Gastrocnemius medialis (tissue), 4 donors: ENCODE results near the gene SKAP2. TPM values are rescaled to one million over a fixed set of nuclear protein-coding genes. Genes with fewer than 3 reads are reported as not detected.

Source experiments
- ATAC-seq, 2 donors: fragments of 150-250 bp; one replicate each; pipeline ENCODE4 v1.9.1; 2016
- DNase-seq, 2 donors: peaks; one replicate each; pipeline ENCODE4 v3.0.0-alpha.2; 2019
- H3K27ac ChIP-seq, 4 donors: fragments of 200-600 bp; sonication (generic); 1 replicate in 1 of 4; 2 replicates in 3 of 4; pipeline ENCODE4 v1.5.1; 2016 to 2018; ENCODE audit warnings: mild to moderate bottlenecking in 2 of 4, moderate library complexity in 1 of 4
- H3K27me3 ChIP-seq, 3 donors: fragments of 200-600 bp; sonication (generic) in 2 of 3; 1 replicate in 1 of 3; 2 replicates in 2 of 3; pipeline versions ENCODE4 v1.5.1 to v1.6.0; 2016 to 2019; ENCODE audit warnings: mild to moderate bottlenecking in 1 of 3, moderate library complexity in 1 of 3
- H3K36me3 ChIP-seq, 2 donors: fragments of 200-600 bp; sonication (generic) in 1 of 2; one replicate each; pipeline ENCODE4 v1.5.1; 2017 to 2018
- H3K4me1 ChIP-seq, 2 donors: fragments of 200-600 bp; sonication (generic) in 1 of 2; one replicate each; pipeline ENCODE4 v1.5.1; 2016 to 2017; ENCODE audit warnings: mild to moderate bottlenecking in 2 of 2
- H3K4me3 ChIP-seq, 4 donors: fragments of 200-600 bp; sonication (generic) in 3 of 4; 1 replicate in 1 of 4; 2 replicates in 3 of 4; pipeline ENCODE4 v1.5.1; 2016 to 2019; ENCODE audit warnings: mild to moderate bottlenecking in 2 of 4
- H3K9me3 ChIP-seq, 3 donors: fragments of 200-600 bp; sonication (generic) in 2 of 3; 1 replicate in 1 of 3; 2 replicates in 2 of 3; pipeline ENCODE4 v1.5.1; 2016 to 2019
- POLR2A ChIP-seq, 2 donors: fragments of 450-650 bp; IDR thresholded peaks; one replicate each; pipeline ENCODE4 v1.6.1; 2017; ENCODE audit warnings: antibody characterized with exemption in 2 of 2, mild to moderate bottlenecking in 2 of 2, moderate library complexity in 2 of 2
- in situ Hi-C, 4 donors: fragments of 200-750 bp; cut with MboI; loops; one replicate each; pipeline versions ENCODE4 v1.15.0 to v1.8.0; 2017; ENCODE audit warnings: low sequenced_read_pairs in 4 of 4
- intact Hi-C: fragments of 100-400 bp; cut with DNase I; formaldehyde crosslinking; loops from one replicate; pipeline ENCODE4 v1.15.1; 2023; ENCODE audit warnings: low total_unique reads
- total RNA-seq, 4 donors: library from RNA; depleted of rRNA; stranded (reverse); fragments of >200 nt; gene quantifications; one replicate each; pipeline versions ENCODE4 v1.1.0 to v1.2.3, GENCODE V29; 2016
- TF ChIP-seq, protein P1 (sequence below), 5 experiments: fragments of 450-650 bp in 3 of 5; fragments of 200-600 bp in 2 of 5; sonication (generic) in 2 of 5; IDR thresholded peaks in 4 of 5; conservative IDR thresholded peaks in 1 of 5; 1 replicate in 4 of 5; 2 replicates in 1 of 5; pipeline ENCODE4 v1.5.1; 2016 to 2019; ENCODE audit warnings: antibody characterized with exemption in 5 of 5, mild to moderate bottlenecking in 3 of 5, moderate library complexity in 3 of 5

The SKAP2 gene
- total RNA-seq, 4 donors from 2014 or later: 6.1 to 23.5 (median 17.1) TPM

DNA sequence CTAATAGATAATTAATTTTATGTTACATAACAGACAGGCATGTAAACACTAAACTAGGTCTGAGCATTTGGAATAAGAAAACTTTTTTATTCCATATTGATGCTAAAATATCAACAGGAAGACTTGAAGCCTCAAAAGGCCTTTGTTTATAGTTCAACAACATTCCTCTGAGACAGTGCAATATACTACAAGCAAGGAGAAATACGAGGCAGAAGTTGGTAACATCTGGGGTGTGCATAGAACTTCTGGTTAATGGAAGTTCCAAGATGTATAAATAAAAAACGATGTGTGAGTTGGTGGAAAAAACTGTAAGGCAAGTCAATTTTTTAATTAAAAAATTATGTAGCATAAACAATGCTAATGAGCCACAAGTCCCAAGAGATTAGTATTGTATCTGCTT is 139.6 kb downstream of the SKAP2 start:
- Histone ChIP-seq H3K4me3 (no peak overlapping the region), H3K27me3 (no peaks in the 10 kb centered on the region), H3K27ac (no peak overlapping the region), H3K9me3 (no peaks in the 10 kb centered on the region), H3K4me1 (no peaks in the 10 kb centered on the region), H3K36me3 (no peaks in the 10 kb centered on the region)
- in situ Hi-C loops (loop anchor here in 1 of 4 donors (25.0 kb wide), 1 partner anchor 88 kb away; no protein-coding TSS in a partner anchor), intact Hi-C loops (no loop called here)
- DNase-seq: no peak
- ATAC-seq: no peak
- TF ChIP-seq, protein P1, sequence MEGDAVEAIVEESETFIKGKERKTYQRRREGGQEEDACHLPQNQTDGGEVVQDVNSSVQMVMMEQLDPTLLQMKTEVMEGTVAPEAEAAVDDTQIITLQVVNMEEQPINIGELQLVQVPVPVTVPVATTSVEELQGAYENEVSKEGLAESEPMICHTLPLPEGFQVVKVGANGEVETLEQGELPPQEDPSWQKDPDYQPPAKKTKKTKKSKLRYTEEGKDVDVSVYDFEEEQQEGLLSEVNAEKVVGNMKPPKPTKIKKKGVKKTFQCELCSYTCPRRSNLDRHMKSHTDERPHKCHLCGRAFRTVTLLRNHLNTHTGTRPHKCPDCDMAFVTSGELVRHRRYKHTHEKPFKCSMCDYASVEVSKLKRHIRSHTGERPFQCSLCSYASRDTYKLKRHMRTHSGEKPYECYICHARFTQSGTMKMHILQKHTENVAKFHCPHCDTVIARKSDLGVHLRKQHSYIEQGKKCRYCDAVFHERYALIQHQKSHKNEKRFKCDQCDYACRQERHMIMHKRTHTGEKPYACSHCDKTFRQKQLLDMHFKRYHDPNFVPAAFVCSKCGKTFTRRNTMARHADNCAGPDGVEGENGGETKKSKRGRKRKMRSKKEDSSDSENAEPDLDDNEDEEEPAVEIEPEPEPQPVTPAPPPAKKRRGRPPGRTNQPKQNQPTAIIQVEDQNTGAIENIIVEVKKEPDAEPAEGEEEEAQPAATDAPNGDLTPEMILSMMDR (IDR thresholded peaks at IDR 0.05 in 4 of 5, conservative IDR thresholded peaks at IDR 0.05 in 1 of 5): no peak
- no peak for TF ChIP-seq POLR2A (IDR thresholded peaks at IDR 0.05)

DNA sequence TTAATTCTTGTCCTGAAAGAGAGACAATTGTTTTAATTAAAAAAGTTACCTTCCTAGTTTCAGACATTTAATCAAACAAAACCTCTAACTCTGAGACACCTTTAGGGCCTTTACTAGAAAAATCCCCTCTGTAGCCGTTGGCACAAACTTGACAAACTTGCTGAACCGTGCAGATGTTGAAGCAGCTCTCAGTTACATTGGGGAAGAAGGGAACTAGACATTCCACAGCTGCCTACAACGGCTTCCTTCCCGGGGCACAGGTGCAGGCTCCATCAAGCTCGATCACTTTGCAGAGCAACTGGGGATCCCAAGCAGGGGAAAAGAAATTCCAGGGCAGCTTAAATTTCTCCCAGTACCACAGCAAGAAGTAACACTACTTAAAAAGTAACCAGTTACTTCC is 141.3 kb downstream of the SKAP2 start:
- H3K9me3 ChIP-seq: no peaks in the 10 kb centered on the region
- TF ChIP-seq, protein P1 (IDR thresholded peaks at IDR 0.05 in 4 of 5, conservative IDR thresholded peaks at IDR 0.05 in 1 of 5): no peak
- TF ChIP-seq POLR2A (IDR thresholded peaks at IDR 0.05): no peak
- no peak overlapping the region for H3K27ac ChIP-seq

DNA sequence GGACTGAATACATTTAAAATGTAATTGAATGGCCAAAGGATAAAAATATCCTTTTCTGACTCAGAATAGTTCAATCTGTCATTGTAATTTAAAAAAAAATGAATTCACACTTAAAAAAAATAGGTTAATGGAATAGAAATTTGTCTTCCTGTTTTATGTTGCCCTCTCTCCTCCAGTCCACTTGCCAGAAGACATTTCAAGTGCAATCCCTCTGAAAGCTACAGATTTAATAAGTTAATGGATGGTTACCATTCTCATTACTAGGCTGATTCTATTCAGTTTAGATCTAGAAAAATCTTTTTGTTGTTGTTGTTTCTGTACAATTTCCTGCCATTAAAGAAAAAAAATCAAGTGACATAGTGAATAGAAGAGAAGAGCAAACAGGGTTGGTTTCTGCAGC is 142.9 kb downstream of the SKAP2 start:
- in situ Hi-C loops (loop anchor here in 1 of 4 donors (25.0 kb wide), 1 partner anchor 91 kb away; no protein-coding TSS in a partner anchor), intact Hi-C loops (no loop called here)
- Histone ChIP-seq H3K4me3 (no peak overlapping the region), H3K36me3 (no peaks in the 10 kb centered on the region), H3K9me3 (no peaks in the 10 kb centered on the region), H3K27ac (no peak overlapping the region), H3K27me3 (no peaks in the 10 kb centered on the region), H3K4me1 (no peaks in the 10 kb centered on the region)
- no peak for TF ChIP-seq POLR2A (IDR thresholded peaks at IDR 0.05)
- TF ChIP-seq, protein P1 (IDR thresholded peaks at IDR 0.05 in 4 of 5, conservative IDR thresholded peaks at IDR 0.05 in 1 of 5): no peak
- DNase-seq (no peak), ATAC-seq (no peak)

More for the DNA sequence above, 141.3 kb downstream of the SKAP2 start:
- intact Hi-C loops (no loop called here), in situ Hi-C loops (loop anchor here in 1 of 4 donors (25.0 kb wide), 1 partner anchor 89 kb away; no protein-coding TSS in a partner anchor)
- Histone ChIP-seq H3K4me3 (no peak overlapping the region), H3K27me3 (no peaks in the 10 kb centered on the region), H3K36me3 (no peaks in the 10 kb centered on the region), H3K4me1 (no peaks in the 10 kb centered on the region)
- no peak for DNase-seq
- no peak for ATAC-seq

DNA sequence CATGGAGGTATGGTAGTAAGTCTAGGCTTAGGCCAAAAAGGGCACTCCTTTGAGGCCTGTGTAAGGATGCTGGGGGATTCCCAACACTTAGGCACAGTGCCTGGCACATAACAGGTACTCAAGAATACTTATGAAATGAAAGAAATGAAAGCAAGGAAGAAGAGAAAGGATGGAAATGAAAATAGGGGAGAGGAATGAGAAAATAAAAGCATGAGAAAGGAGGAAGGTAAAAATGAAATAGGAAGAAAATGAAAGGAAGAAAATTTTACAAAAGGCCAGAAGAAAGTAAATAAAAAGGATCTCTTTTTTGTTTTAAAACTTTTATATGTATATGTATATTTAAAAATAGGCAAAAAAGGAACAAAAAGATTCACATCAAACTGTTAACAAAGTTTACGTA is 146.3 kb downstream of the SKAP2 start:
- no peak overlapping the region for H3K27ac ChIP-seq
- intact Hi-C loops: no loop called here

DNA sequence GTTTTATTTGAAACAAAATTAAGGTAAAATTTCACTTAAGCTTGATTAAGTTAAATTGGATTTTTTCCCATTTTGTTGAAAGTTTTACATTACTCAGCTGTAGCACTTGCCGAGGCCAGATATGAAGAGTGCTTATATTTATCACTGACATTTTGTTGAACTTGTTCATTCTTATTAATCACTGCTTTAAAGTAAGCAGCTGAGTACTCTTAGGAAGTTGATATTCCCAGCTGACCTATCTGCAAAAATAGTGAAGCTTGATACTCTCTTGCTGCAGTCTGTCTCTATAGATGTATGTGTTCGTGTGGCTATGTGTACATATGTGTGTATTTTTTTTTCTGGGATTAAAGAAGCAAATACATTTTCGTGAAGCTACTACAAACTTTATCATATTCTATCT is 150.0 kb downstream of the SKAP2 start:
- no peak for TF ChIP-seq POLR2A (IDR thresholded peaks at IDR 0.05)
- TF ChIP-seq, protein P1 (IDR thresholded peaks at IDR 0.05 in 4 of 5, conservative IDR thresholded peaks at IDR 0.05 in 1 of 5): no peak
- intact Hi-C loops: no loop called here
- H3K4me3 ChIP-seq: no peak overlapping the region
- no peaks in the 10 kb centered on the region for H3K9me3 ChIP-seq
- H3K27ac ChIP-seq: no peak overlapping the region
- DNase-seq: no peak
- H3K4me1 ChIP-seq: no peaks in the 10 kb centered on the region
- in situ Hi-C loops: loop anchor here in 1 of 4 donors (25.0 kb wide), 1 partner anchor 98 kb away; no protein-coding TSS in a partner anchor
- H3K36me3 ChIP-seq: no peaks in the 10 kb centered on the region
- no peak for ATAC-seq
- no peaks in the 10 kb centered on the region for H3K27me3 ChIP-seq

More for the DNA sequence above, 146.3 kb downstream of the SKAP2 start:
- ATAC-seq: no peak
- TF ChIP-seq POLR2A (IDR thresholded peaks at IDR 0.05): no peak
- H3K27me3 ChIP-seq: no peaks in the 10 kb centered on the region
- DNase-seq: no peak
- in situ Hi-C loops: loop anchor here in 1 of 4 donors (25.0 kb wide), 1 partner anchor 94 kb away; no protein-coding TSS in a partner anchor
- H3K9me3 ChIP-seq: no peaks in the 10 kb centered on the region
- no peak overlapping the region for H3K4me3 ChIP-seq
- no peaks in the 10 kb centered on the region for H3K36me3 ChIP-seq
- H3K4me1 ChIP-seq: no peaks in the 10 kb centered on the region
